GM12875 (cell line): ENCODE results near the gene ADGRG6.

Source experiments
- H3K4me3 ChIP-seq: one replicate; pipeline ENCODE4 v1.5.1; 2011; ENCODE audit warnings: low read depth, low read length, control low read depth
- TF ChIP-seq, protein P1 (sequence below): IDR thresholded peaks from 2 replicates; pipeline ENCODE4 v1.5.1; 2011; ENCODE audit warnings: low read depth, mild to moderate bottlenecking, control low read depth, inconsistent platforms, low read length, moderate library complexity, borderline replicate concordance; ENCODE audit not compliant: insufficient read depth

Gene ADGRG6

DNA sequence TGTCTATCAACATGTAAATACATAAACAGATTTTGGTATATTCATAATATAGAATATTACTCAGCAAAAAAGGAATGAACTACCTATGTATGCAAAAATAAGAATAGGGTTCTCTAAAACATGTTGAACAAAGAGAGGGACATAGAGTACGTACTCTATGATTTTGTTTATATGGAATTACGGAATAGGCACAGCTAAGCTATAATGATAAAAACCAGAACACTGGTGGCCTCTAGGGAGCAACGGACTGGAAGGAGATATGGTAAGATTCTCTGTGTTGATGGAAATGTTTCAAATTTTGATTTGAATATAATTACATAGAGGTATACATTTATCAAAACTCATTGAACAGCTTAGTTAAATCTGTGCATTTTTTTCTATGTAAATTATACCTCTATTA, 19.6 kb downstream of the ADGRG6 start:
- TF ChIP-seq, protein P1, sequence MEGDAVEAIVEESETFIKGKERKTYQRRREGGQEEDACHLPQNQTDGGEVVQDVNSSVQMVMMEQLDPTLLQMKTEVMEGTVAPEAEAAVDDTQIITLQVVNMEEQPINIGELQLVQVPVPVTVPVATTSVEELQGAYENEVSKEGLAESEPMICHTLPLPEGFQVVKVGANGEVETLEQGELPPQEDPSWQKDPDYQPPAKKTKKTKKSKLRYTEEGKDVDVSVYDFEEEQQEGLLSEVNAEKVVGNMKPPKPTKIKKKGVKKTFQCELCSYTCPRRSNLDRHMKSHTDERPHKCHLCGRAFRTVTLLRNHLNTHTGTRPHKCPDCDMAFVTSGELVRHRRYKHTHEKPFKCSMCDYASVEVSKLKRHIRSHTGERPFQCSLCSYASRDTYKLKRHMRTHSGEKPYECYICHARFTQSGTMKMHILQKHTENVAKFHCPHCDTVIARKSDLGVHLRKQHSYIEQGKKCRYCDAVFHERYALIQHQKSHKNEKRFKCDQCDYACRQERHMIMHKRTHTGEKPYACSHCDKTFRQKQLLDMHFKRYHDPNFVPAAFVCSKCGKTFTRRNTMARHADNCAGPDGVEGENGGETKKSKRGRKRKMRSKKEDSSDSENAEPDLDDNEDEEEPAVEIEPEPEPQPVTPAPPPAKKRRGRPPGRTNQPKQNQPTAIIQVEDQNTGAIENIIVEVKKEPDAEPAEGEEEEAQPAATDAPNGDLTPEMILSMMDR: no peak
- no peak overlapping the region for H3K4me3 ChIP-seq

- TF ChIP-seq, protein P1: no peak
- H3K4me3 ChIP-seq: no peak overlapping the region
Measured at GRCh38 chr6:142322066-142322465, 20.3 kb downstream of the ADGRG6 start.

DNA sequence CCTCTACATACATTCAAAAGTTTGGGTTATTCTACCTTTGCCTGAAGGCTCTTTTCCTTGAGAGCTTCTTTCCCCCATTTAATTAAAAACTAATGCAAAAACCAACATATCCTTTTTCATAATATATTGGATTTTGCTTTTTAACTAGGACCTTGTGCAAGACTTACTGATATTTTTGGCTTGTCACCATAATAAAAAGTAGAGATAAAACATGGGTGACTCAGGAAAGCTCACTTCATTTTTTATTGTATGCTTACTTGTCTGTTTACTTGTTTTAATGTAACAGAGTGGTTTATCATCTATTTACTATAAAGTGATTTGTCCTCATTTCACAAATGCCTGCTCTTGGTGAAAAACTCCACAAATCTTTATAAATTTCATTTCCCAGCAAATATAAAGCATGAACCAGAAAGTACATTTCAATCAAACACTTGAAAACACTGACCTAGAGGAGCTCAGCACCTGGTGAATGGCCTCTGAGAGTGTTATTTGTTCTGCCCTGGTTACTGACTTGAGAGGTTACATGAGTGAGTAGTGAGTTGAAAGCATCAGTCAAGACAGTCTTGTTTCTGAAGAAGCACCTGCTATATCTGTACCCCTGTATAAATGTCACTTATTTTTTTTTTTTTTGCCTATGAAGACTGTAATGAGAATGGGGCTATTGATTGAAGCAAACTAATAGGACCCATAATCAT, 20.8 kb downstream of the ADGRG6 start:
- TF ChIP-seq, protein P1: no peak
- no peak overlapping the region for H3K4me3 ChIP-seq

DNA sequence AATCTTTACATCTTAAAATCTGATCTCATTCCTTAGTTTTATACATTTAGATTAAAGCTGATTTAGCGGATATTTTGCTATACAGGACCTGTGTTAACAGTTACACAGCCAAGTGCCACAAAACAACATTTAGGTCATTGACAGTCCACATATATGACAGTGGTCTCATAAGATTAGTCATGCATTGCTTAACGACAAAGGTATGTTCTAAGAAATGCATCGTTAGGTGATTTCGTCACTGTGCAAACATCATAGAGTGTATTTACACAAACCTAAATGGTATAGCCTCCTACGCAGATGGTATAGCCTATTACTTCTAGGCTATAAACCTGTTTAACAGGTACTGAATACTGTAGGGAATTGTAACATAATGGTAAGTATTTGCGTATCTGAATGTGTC, 21.6 kb downstream of the ADGRG6 start:
- TF ChIP-seq, protein P1: no peak
- no peak overlapping the region for H3K4me3 ChIP-seq

- TF ChIP-seq, protein P1: no peak
- no peak overlapping the region for H3K4me3 ChIP-seq
Measured at GRCh38 chr6:142324111-142324510, 22.3 kb downstream of the ADGRG6 start.

GRCh38 chr6:142325111-142325510, 23.3 kb downstream of the ADGRG6 start:
- TF ChIP-seq, protein P1: no peak

DNA sequence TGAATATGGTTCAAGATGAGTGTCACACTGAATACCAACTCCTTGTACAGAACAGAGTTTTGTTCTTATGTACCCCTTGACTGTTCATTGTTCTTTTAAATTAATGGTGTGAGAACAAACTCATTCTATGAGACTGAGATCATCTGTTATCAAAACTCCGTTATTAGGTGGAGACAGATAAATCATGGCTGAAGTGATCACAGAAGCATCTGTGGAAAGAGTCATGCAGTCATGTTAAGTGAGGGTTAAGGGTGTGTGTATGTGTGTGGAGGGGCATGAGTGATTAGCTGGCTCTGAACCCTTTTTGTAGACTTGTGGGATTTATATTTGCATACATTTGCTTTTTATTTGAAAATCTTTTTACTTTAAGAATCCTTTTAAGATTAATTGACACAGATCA, 24.7 kb downstream of the ADGRG6 start:
- no peak overlapping the region for H3K4me3 ChIP-seq
- TF ChIP-seq, protein P1: no peak

More at GRCh38 chr6:142325111-142325510, 23.3 kb downstream of the ADGRG6 start:
- H3K4me3 ChIP-seq: no peak overlapping the region
